Endothelial cell of umbilical vein (primary cell): ENCODE data around the gene SNCG. TPM values are rescaled to one million over a fixed set of nuclear protein-coding genes. Genes with fewer than 3 reads are reported as not detected.
"Not testable (repeated sequence)": the region's sequence is repeated elsewhere in the genome, so short reads cannot be mapped to it uniquely, and the experiment has no call there.

Experiments
- BruUV-seq: library from RNA; stranded (reverse); fragments of 400-500 nt; replicated peaks from 2 replicates; lab custom pipeline; 2021; lab: Mats Ljungman, UMichigan
- CTCF ChIA-PET: fragments of 300-600, 350-600 bp; sonication (Branson Sonifier 250); formaldehyde crosslinking; loops from one replicate; lab custom pipeline; 2021; ENCODE audit warnings: antibody characterized with exemption, inconsistent platforms; lab: Charles Lee
- POLR2A ChIA-PET: fragments of 300-600, 350-600 bp; sonication (Branson Sonifier 250); formaldehyde crosslinking; loops from one replicate; lab custom pipeline; 2021; ENCODE audit warnings: antibody characterized with exemption, inconsistent platforms; lab: Charles Lee
- DNase-seq: peaks from one replicate; pipeline ENCODE4 v3.0.0-alpha.2; 2011; ENCODE audit warnings: low read depth, low spot score
- FAIRE-seq: peaks from 2 replicates; lab custom pipeline; 2011; peaks lifted over from hg19 to GRCh38; lab: Jason Lieb, UNC
- H2AFZ ChIP-seq: 2 replicates; pipeline ENCODE4 v1.6.0; 2012; ENCODE audit warnings: low read depth, low read length, control low read depth, inconsistent platforms
- H3K27ac ChIP-seq: 2 replicates; pipeline ENCODE4 v1.5.1; 2011; ENCODE audit warnings: low read depth, mild to moderate bottlenecking, control low read depth, low read length, moderate library complexity; ENCODE audit not compliant: insufficient read depth
- H3K27me3 ChIP-seq, 2 experiments: 2 replicates each; pipeline versions ENCODE4 v1.6.0 to v1.6.1; 2011; ENCODE audit warnings: low read length in 2 of 2, mixed read lengths in 1 of 2; ENCODE audit not compliant: control insufficient read depth in 2 of 2, insufficient read depth in 2 of 2
- H3K36me3 ChIP-seq, 2 experiments: 2 replicates in 1 of 2; 3 replicates in 1 of 2; pipeline ENCODE4 v1.5.1; 2011; ENCODE audit warnings: low read length in 2 of 2, mild to moderate bottlenecking in 1 of 2, moderate library complexity in 1 of 2; ENCODE audit not compliant: control insufficient read depth in 2 of 2, insufficient read depth in 2 of 2; ENCODE audit errors: extremely low read depth in 1 of 2
- H3K4me1 ChIP-seq: 3 replicates; pipeline ENCODE4 v1.5.1; 2011; ENCODE audit warnings: mild to moderate bottlenecking, low read length; ENCODE audit not compliant: control insufficient read depth, insufficient read depth; ENCODE audit errors: extremely low read depth
- H3K4me2 ChIP-seq: 2 replicates; pipeline ENCODE4 v1.6.1; 2011; ENCODE audit warnings: low read length, control low read depth, mixed read lengths; ENCODE audit not compliant: insufficient read depth
- H3K4me3 ChIP-seq, 3 experiments: fragments of 200-600 bp in 1 of 3; sonication (generic), shearing (Covaris generic) in 1 of 3; replicated peaks in 1 of 3; 2 replicates each; pipeline ENCODE4 v1.5.1; 2011 to 2016; ENCODE audit warnings: control low read depth in 3 of 3, low read length in 3 of 3, mild to moderate bottlenecking in 2 of 3, inconsistent platforms in 1 of 3, low read depth in 1 of 3, moderate library complexity in 1 of 3; ENCODE audit not compliant: insufficient read depth in 1 of 3
- H3K79me2 ChIP-seq: 2 replicates; pipeline ENCODE4 v1.6.0; 2012; ENCODE audit warnings: low read length, inconsistent platforms; ENCODE audit not compliant: control insufficient read depth, insufficient read depth
- H3K9ac ChIP-seq: replicated peaks from 2 replicates; pipeline ENCODE3; 2011; ENCODE audit warnings: low read length, control low read depth; ENCODE audit not compliant: insufficient read depth; ENCODE audit errors: extremely low read depth
- H3K9me1 ChIP-seq: replicated peaks from 3 replicates; pipeline ENCODE4 v1.6.0; 2011; ENCODE audit warnings: mild to moderate bottlenecking, low read length; ENCODE audit not compliant: control insufficient read depth, insufficient read depth; ENCODE audit errors: extremely low read depth
- H3K9me3 ChIP-seq: replicated peaks from 2 replicates; pipeline ENCODE4 v1.5.1; 2012; ENCODE audit warnings: low read length, inconsistent platforms; ENCODE audit not compliant: control insufficient read depth, insufficient read depth
- H4K20me1 ChIP-seq: replicated peaks from 2 replicates; pipeline ENCODE3; 2011; ENCODE audit warnings: mild to moderate bottlenecking, low read length; ENCODE audit not compliant: control insufficient read depth, insufficient read depth; ENCODE audit errors: extremely low read depth
- dilution Hi-C: fragments of 300-500 bp; cut with MboI; formaldehyde crosslinking; loops from one replicate; pipeline ENCODE4 v1.15.0; 2019; ENCODE audit warnings: low sequenced_read_pairs; ENCODE audit not compliant: extremely low pct_ligation_motif_present
- intact Hi-C: fragments of 100-400 bp; cut with micrococcal nuclease; formaldehyde crosslinking; loops from one replicate; pipeline ENCODE4 v1.10.0; 2022
- polyA plus RNA-seq, 4 experiments: library from polyadenylated mRNA; depleted of rRNA in 3 of 4; stranded (reverse) in 3 of 4; unstranded in 1 of 4; fragments of >200 nt; gene quantifications; 2 replicates each; pipeline versions ENCODE4 v1.2.1 to v1.2.3, GENCODE V29; 2011 to 2012; ENCODE audit warnings: missing spikeins in 1 of 4
- small RNA-seq: library from RNA; depleted of rRNA; stranded (forward); fragments of <200 nt; gene quantifications from one replicate; pipeline ENCODE3, GENCODE V24; 2012; ENCODE audit warnings: low replicate concordance, low read depth; ENCODE audit not compliant: insufficient read depth, insufficient read length
- total RNA-seq: library from RNA; stranded (reverse); gene quantifications from 2 replicates; pipeline ENCODE4 v1.2.3, GENCODE V29; 2021

Gene SNCG
- total and polyA plus RNA-seq, 2 donors (not counting 3 experiments of a cell fraction or from before 2014, with no cell fraction given): 31.4 to 60.8 TPM

DNA sequence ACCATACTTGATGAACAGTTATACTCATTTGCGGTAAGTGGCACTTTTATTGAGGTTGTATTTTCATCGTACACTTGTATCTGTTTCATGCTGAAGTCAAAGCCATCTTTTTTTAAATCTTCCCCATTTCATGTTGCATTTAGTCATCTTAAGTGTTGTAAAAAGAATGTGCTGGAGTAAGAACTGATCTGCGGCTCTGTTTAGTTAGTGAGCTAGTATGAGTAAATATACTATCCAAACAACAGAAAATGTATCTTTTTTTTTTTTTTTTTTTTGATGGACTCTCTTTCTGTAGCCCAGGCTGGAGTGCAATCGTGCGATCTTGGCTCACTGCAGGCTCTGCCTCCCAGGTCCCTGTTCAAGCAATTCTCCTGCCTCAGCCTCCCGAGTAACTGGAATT lies 49.3 kb downstream of the SNCG start:
- dilution Hi-C loops, H3K9me3 ChIP-seq, H2AFZ ChIP-seq, H3K36me3 ChIP-seq, H3K79me2 ChIP-seq, H3K9ac ChIP-seq, BruUV-seq, CTCF ChIA-PET, DNase-seq, H3K4me2 ChIP-seq, H3K9me1 ChIP-seq, H3K27ac ChIP-seq, FAIRE-seq, H3K4me3 ChIP-seq, POLR2A ChIA-PET, H4K20me1 ChIP-seq, H3K27me3 ChIP-seq, intact Hi-C loops, H3K4me1 ChIP-seq: not testable (repeated sequence)

DNA sequence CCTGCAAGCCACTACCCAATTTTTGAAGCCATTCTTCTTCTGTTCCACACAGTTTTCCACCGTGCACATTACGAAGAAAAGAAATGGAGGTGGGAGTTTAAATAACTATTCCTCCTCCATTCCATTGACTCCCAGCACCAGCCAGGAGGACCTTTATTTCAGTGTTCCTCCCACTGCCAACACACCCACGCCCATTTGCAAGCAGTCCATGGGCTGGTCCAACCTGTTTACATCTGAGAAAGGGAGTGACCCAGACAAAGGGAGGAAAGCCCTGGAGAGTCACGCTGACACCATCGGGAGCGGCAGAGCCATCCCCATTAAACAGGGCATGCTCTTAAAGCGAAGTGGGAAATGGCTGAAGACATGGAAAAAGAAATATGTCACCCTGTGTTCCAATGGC lies 49.9 kb downstream of the SNCG start:
- intact Hi-C loops, POLR2A ChIA-PET, H3K9me1 ChIP-seq, H3K36me3 ChIP-seq, DNase-seq, FAIRE-seq, CTCF ChIA-PET, H3K9ac ChIP-seq, H3K27me3 ChIP-seq, H3K4me2 ChIP-seq, H3K9me3 ChIP-seq, H3K4me1 ChIP-seq, BruUV-seq, H4K20me1 ChIP-seq, H3K27ac ChIP-seq, H3K4me3 ChIP-seq, H3K79me2 ChIP-seq, dilution Hi-C loops, H2AFZ ChIP-seq: not testable (repeated sequence)

DNA sequence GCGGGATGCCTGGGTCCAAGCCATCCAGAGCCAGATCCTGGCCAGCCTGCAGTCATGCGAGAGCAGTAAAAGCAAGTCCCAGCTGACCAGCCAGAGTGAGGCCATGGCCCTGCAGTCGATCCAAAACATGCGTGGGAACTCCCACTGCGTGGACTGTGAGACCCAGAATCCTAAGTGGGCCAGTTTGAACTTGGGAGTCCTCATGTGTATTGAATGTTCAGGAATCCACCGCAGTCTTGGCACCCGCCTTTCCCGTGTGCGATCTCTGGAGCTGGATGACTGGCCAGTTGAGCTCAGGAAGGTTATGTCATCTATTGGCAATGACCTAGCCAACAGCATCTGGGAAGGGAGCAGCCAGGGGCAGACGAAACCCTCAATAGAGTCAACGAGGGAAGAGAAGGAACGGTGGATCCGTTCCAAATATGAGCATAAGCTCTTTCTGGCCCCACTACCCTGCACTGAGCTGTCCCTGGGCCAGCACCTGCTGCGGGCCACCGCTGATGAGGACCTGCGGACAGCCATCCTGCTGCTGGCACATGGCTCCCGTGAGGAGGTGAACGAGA lies 50.8 kb downstream of the SNCG start:
- H3K36me3 ChIP-seq, H2AFZ ChIP-seq, BruUV-seq, H3K9ac ChIP-seq, H3K4me3 ChIP-seq, DNase-seq, POLR2A ChIA-PET, H3K27ac ChIP-seq, H4K20me1 ChIP-seq, H3K9me3 ChIP-seq, H3K9me1 ChIP-seq, H3K79me2 ChIP-seq, H3K27me3 ChIP-seq, FAIRE-seq, H3K4me1 ChIP-seq, dilution Hi-C loops, H3K4me2 ChIP-seq, CTCF ChIA-PET, intact Hi-C loops: not testable (repeated sequence)

Small RNA genes lying within 50 kb of the gene (small RNA-seq; reads per million reads assigned to genes)
- not detected for gene BMS1P3

Other genes with a start within 250 kb of the SNCG start
- not detected in 2 replicates for gene BMPR1A, start 202.0 kb upstream of the SNCG start, total RNA-seq
- gene BMPR1A, start 202.0 kb upstream of the SNCG start, polyA plus RNA-seq: not detected in 2 replicates
- gene MMRN2, start 984 bp upstream of the SNCG start, total RNA-seq: 169 TPM in 2 replicates
- 143 and 154 TPM in 2 replicates for gene MMRN2, start 984 bp upstream of the SNCG start, polyA plus RNA-seq
- gene ADIRF, start 9.9 kb downstream of the SNCG start, total RNA-seq: 2.8 and 4.4 TPM in 2 replicates
- gene ADIRF, start 9.9 kb downstream of the SNCG start, polyA plus RNA-seq: 3.7 and 10.9 TPM in 2 replicates
- not detected in 2 replicates for gene FAM25A, start 61.7 kb downstream of the SNCG start, total RNA-seq
- gene FAM25A, start 61.7 kb downstream of the SNCG start, polyA plus RNA-seq: not detected in 2 replicates
- gene GLUD1, start 136.2 kb downstream of the SNCG start, total RNA-seq: 86.6 and 94.7 TPM in 2 replicates
- 34.1 and 41.9 TPM in 2 replicates for gene GLUD1, start 136.2 kb downstream of the SNCG start, polyA plus RNA-seq
- gene SHLD2, start 136.6 kb downstream of the SNCG start, total RNA-seq: 19.2 and 22.4 TPM in 2 replicates
- gene SHLD2, start 136.6 kb downstream of the SNCG start, polyA plus RNA-seq: 4.8 and 6.1 TPM in 2 replicates